Nephron progenitor cell (in vitro differentiated cells): ENCODE measurements around the gene YTHDC1.
A peak's percentile ranks its signal among the peaks of the same experiment; 100 is the strongest.
"Not testable (repeated sequence)": the region's sequence is repeated elsewhere in the genome, so short reads cannot be mapped to it uniquely, and the experiment has no call there.

Experiments
- DNase-seq: peaks from one replicate; pipeline ENCODE4 v3.0.0; 2021
- H3K27ac Mint-ChIP-seq: 2 replicates; pipeline ENCODE4 v1.8.0; 2021; ENCODE audit warnings: mild to moderate bottlenecking, moderate library complexity, mixed read lengths
- H3K27me3 Mint-ChIP-seq: 2 replicates; pipeline ENCODE4 v1.8.0; 2021; ENCODE audit warnings: mild to moderate bottlenecking, low read depth, mixed read lengths; ENCODE audit not compliant: poor library complexity
- H3K36me3 Mint-ChIP-seq: 2 replicates; pipeline ENCODE4 v1.8.0; 2021; ENCODE audit warnings: low read depth, mixed read lengths
- H3K4me1 Mint-ChIP-seq: 2 replicates; pipeline ENCODE4 v1.8.0; 2021; ENCODE audit warnings: mixed read lengths
- H3K4me3 Mint-ChIP-seq: 2 replicates; pipeline ENCODE4 v1.8.0; 2021; ENCODE audit warnings: mild to moderate bottlenecking, moderate library complexity, mixed read lengths
- H3K9me3 Mint-ChIP-seq: 2 replicates; pipeline ENCODE4 v1.8.0; 2021; ENCODE audit warnings: mild to moderate bottlenecking, moderate library complexity, mixed read lengths
- TF ChIP-seq, protein P1 (sequence below): fragments of 200-600 bp; sonication (generic); IDR thresholded peaks from 2 replicates; pipeline ENCODE4 v1.5.0; 2021; ENCODE audit warnings: antibody characterized with exemption

The YTHDC1 gene

GRCh38 chr4:68287704-68288392, 62.0 kb downstream of the YTHDC1 start:
- Mint-ChIP-seq H3K27ac (no peak overlapping the region), H3K9me3 (peaks cover 9% of the 10 kb centered on the region), H3K36me3 (no peaks in the 10 kb centered on the region)

DNA sequence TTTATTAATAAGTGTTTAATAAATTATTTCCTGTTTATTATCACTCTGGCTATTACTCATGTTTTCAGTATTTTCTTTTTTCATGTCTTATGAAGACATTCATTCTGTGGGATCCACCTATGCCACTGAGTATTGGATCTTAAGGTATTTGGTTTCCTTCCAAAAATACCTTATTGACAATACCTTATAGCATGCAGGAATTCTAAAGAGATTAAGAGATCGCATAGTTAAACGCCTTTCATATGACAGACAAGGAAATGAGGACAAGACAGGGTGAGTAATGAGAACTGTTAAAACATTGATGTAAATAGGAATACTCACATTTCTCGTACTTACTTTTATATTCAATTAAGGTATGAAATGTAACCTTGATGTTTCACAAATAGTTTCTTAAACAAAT, 66.2 kb downstream of the YTHDC1 start:
- Mint-ChIP-seq H3K27me3 (no peaks in the 10 kb centered on the region), H3K36me3 (no peaks in the 10 kb centered on the region), H3K4me3 (no peak overlapping the region), H3K4me1 (peaks cover 19% of the 10 kb centered on the region), H3K27ac (no peak overlapping the region), H3K9me3 (peaks cover 6% of the 10 kb centered on the region)
- no peak for DNase-seq
- TF ChIP-seq, protein P1, sequence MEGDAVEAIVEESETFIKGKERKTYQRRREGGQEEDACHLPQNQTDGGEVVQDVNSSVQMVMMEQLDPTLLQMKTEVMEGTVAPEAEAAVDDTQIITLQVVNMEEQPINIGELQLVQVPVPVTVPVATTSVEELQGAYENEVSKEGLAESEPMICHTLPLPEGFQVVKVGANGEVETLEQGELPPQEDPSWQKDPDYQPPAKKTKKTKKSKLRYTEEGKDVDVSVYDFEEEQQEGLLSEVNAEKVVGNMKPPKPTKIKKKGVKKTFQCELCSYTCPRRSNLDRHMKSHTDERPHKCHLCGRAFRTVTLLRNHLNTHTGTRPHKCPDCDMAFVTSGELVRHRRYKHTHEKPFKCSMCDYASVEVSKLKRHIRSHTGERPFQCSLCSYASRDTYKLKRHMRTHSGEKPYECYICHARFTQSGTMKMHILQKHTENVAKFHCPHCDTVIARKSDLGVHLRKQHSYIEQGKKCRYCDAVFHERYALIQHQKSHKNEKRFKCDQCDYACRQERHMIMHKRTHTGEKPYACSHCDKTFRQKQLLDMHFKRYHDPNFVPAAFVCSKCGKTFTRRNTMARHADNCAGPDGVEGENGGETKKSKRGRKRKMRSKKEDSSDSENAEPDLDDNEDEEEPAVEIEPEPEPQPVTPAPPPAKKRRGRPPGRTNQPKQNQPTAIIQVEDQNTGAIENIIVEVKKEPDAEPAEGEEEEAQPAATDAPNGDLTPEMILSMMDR: no peak

More at GRCh38 chr4:68287704-68288392, 62.0 kb downstream of the YTHDC1 start:
- Mint-ChIP-seq H3K27me3 (no peaks in the 10 kb centered on the region), H3K4me1 (peaks cover 6% of the 10 kb centered on the region), H3K4me3 (no peak overlapping the region)
- TF ChIP-seq, protein P1: no peak
- DNase-seq: no peak

- Mint-ChIP-seq H3K36me3 (no peaks in the 10 kb centered on the region), H3K9me3 (peaks cover 6% of the 10 kb centered on the region), H3K27ac (no peak overlapping the region), H3K4me1 (peaks cover 19% of the 10 kb centered on the region), H3K4me3 (no peak overlapping the region), H3K27me3 (no peaks in the 10 kb centered on the region)
- no peak for DNase-seq
- TF ChIP-seq, protein P1: no peak
These were observed 66.8 kb downstream of the YTHDC1 start for GRCh38 chr4:68283095-68283494.

GRCh38 chr4:68281796-68282740, 67.8 kb downstream of the YTHDC1 start:
- peak overlapping the region; percentile 78 for H3K27ac Mint-ChIP-seq
- H3K27me3 Mint-ChIP-seq, DNase-seq, H3K36me3 Mint-ChIP-seq, H3K9me3 Mint-ChIP-seq, H3K4me3 Mint-ChIP-seq: not testable (repeated sequence)
- peaks cover 15% of the 10 kb centered on the region for H3K4me1 Mint-ChIP-seq

DNA sequence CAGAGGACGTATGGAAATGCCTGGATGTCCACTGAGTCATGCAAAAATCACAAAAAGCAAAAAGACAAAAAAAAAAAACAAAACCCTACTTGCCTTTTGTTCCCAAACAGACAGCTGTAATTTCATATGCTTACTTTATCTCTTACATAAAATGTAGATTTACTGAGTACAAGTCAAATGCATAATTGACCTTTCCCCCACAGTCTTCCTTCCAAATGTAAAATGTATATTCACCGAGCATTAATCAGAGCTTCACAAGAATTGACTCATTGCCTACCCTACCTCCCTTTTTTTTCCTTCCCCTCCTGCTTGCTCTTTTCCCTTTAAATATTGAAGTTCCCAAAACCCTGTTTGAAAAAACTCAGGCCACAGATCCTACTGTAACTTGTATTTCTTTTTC, 71.9 kb downstream of the YTHDC1 start:
- Mint-ChIP-seq H3K9me3 (peaks cover 10% of the 10 kb centered on the region), H3K4me3 (no peak overlapping the region), H3K36me3 (no peaks in the 10 kb centered on the region), H3K4me1 (peaks cover 15% of the 10 kb centered on the region), H3K27ac (no peak overlapping the region), H3K27me3 (peaks cover 3% of the 10 kb centered on the region)
- TF ChIP-seq, protein P1: no peak
- DNase-seq: no peak

GRCh38 chr4:68277627-68278026, 72.3 kb downstream of the YTHDC1 start:
- Mint-ChIP-seq H3K27ac (no peak overlapping the region), H3K9me3 (peaks cover 10% of the 10 kb centered on the region), H3K4me3 (no peak overlapping the region), H3K36me3 (no peaks in the 10 kb centered on the region), H3K4me1 (peaks cover 14% of the 10 kb centered on the region), H3K27me3 (peaks cover 3% of the 10 kb centered on the region)
- TF ChIP-seq, protein P1: no peak
- DNase-seq: no peak
